ENCODE data around the gene CCDC107.

The CCDC107 gene

GRCh38 chr9:35686222-35687203 is 28.4 kb downstream of the CCDC107 start:
- DNase-seq: no peak

DNA sequence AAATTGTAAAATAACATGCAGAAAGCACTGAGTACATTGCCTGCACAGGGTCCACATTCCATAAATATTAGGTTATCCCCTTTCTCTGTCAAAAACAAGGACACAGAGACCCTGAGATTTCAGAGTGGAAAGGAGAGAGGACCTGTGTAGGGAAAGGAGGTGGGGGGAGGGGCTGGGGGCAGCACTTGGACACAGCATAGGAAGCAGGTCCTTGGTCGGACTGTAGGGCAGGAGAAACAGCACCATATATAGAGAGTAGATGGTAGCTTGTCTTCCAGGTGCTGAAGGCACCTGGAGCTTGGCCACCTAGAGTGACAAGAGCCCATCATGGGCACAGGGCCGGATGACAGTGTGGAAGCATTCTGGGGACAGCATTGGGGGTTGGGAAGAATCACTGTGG is 29.2 kb downstream of the CCDC107 start:
- DNase-seq: no peak

DNA sequence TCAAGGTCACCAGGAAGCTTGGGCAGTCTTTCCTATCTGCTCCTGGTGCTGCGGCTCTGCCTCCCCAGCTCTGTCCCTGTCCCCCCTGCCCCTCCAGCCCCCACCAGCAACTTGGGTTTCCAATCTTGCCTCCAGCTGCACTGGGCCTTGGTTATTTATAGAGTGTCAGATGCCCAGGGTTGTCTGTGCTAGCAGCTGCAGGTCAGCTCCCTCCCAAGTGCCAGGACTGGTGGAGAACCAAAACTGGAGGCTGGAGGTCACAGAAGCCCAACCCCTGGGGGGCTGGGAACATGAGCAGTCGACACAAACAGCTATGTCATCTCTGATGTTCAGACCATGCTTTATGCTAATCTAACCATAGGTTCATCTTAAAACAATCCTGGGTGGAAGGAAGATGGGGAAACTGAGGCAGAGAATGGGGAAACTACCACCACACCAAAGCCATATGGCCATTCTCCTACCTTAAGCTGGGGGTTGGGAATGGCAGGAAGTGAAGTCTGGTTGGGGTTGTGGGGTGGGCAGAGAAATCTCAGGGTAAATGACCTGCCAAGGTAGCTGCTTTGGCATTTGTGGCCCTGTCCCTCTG is 30.0 kb downstream of the CCDC107 start:
- no peak for DNase-seq

- DNase-seq: no peak
Observed at GRCh38 chr9:35688558-35689541, 30.8 kb downstream of the CCDC107 start.

GRCh38 chr9:35689542-35690293 is 31.6 kb downstream of the CCDC107 start, which contains the start of gene TPM2:
TPM2 (minus strand) TSS chr9:35689925; CDS start chr9:35689817, 108 bp downstream.
- DNase-seq: no peak

DNA sequence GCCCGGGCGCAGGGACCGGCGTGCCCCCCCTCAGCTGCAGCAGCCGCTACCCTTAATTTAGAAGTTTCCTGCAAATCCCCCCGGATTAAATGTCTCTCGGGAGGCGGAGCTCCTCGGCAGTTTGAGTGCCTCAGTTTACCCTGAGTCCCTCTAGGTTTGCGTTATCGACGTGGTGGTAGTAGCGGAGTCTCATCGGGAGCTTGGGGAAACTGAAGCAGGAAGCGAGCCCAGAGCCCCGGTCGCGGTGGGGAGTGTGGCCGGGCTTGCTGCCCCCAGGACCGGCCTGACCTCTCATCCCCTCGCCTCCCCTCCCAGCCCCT is 32.2 kb downstream of the CCDC107 start:
- no peak for DNase-seq

GRCh38 chr9:35690614-35691333 is 32.7 kb downstream of the CCDC107 start:
- no peak for DNase-seq

DNA sequence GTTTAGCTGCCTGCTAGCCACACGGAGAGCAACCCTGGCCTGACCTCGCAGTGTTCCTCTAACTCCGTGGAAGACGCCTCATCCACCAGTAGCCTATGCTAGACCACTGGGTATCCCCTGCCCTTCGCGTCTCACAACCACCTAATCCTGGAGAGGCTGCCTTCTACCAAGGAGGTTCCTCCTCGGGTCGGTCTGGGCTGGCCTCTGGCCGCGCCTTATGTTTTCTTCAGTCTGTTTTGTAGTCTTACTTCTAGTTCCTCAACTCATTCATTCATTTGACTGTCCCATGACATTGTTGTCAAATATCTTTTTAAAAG is 33.2 kb downstream of the CCDC107 start:
- no peak for DNase-seq

GRCh38 chr9:35691757-35692301 is 33.7 kb downstream of the CCDC107 start:
- DNase-seq: no peak

DNA sequence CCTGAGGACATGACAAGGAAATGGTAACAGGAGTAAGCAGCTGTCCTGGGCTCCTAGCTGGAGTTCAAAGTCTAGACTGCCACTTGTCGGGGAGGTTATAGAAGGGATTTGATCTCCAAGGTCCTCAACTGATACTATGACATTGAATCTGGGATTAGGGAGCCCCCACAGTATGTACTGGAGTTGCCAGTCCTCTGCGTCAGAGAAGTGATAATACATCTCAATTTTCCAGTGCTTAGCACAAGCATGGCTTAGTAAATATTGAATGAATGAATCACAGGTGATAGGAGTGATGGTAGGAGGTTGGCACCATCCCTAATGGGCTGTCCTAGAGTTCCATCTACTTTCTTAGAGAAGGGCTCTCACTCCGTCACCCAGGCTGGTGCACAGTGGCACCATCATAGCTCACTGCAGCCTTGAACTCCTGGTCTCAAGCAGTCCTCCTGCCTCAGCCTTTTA is 37.9 kb downstream of the CCDC107 start:
- no peak for DNase-seq

DNA sequence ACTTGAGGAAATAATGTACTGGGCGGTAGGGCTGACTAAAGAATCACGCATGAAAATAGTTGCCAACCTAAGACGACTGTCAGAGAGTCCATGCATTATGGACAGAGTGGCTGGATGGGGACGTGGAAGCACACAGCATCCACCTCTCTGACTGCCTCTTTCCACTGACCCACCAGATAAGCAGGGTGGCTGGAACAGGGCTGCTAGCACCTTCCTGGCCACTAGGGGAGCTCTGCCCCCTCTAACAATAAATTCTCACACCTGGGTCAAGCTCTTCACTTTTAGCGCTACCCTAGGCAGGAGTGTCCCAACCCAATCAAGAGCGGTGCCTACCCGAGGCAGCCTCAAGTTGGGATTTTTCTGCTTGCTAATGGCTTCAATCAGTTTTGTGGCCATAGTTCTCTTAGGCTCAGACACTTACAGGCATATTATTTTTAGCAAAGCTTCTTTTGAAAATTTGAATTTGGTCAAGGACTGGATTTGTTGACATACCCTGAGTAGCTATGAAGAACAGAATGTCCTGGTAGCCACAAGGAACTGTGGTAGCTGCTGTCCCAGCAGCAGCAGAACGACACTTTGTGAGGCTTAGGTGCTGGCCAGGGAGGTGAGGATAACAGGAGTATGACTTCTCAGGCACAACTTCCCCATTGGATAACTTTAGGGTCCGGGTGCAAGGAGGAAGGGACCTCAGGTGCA is 38.6 kb downstream of the CCDC107 start:
- no peak for DNase-seq

DNA sequence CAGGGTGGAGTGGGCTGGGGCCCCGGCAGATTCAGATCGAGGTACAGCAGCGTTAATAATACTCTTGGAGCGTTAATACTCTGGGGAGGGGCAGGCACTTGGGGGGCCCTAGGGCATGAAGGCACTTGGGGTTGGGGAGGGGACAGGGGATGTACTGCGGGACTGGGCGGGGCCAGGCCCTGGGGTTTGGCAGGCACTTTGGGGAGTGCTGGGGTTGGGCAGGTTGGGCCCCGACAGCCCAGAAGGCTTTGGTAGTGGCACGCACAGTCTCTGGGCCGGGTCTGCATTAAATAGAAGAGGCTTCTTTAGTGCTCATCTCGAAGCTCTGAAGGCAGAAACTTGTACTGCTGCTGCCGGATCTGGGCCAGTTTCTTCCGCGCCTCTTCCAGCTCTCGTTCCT is 39.4 kb downstream of the CCDC107 start:
- DNase-seq: no peak

DNA sequence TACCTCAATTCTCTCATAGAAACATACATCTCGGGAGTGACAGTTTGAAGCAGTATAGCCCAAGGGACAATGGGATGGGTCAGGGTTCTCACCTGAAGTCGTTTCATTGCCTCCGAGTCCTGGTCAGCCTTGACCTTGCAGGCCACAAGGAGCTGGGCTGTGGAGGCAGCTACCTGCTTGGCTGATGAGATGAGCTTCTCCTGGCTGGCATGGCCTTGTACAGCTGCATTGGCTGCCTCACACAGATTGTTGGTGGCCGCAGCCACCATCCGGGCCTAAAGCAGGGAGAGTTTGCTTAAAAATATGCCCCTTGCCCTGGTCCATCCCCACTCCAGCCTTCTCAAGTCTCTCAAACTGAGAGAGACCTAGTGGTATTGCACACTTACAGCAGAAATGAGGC is 40.1 kb downstream of the CCDC107 start:
- no peak for DNase-seq

DNA sequence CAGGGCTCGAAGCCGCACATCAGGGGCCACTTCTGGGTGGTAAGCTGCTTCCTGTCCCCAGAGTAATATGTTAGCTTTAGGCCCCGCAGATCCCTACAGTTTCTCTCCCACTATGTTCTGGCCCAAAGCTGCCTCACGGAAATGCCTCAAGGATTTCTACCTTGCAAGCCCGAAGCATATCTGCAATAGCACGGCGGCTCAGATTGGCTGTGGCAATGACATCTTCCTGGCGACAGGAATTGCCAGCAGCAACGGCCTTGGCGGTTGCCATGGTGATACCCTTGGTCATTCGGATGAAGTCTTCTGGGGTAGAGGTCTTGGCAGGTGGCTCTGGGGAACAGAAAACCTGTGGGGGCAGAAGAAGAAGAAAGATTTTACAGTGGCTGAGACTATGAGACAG is 41.9 kb downstream of the CCDC107 start:
- DNase-seq: no peak

GRCh38 chr9:35700942-35701341 is 42.9 kb downstream of the CCDC107 start:
- DNase-seq: no peak

GRCh38 chr9:35702696-35703095 is 44.6 kb downstream of the CCDC107 start:
- DNase-seq: no peak

DNA sequence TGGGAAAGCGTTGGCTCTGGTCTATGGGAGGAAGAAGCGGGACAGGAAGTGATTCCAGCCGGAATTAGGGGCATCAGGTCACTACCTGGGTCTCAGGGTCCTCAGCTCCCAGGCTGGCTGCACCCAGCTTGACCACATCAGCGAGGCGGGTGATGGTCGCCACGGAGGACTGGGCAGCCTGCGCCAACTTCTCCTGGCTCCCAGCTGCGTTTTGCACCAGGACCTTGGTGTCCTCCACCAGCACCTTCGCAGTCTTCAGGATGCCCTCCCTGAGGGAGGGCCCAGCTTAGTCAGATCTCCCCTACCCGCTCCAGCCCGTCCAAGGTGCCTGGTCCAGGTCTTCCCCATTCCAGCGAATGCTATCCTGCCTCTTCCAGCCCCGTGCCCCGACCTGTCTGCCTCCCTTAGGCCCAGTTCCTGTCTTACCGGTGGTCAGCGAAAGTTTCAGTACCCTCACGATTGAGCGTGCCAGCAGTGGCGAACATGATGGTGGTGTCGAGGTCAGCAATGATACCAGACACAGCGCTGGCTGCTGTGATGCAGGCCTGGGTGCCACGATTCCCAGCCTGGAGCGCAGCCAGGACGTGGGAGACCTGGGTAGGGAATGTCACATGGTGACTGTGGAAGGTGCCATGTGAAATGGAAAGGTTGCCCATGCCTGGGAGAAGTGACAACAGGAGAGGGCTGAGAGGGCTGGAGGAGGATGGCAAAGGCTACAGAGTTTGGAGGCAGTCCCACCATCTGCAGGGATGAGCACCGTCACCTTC is 46.0 kb downstream of the CCDC107 start:
- no peak for DNase-seq

- no peak for DNase-seq
Observed at GRCh38 chr9:35705372-35705771, 47.3 kb downstream of the CCDC107 start.

DNA sequence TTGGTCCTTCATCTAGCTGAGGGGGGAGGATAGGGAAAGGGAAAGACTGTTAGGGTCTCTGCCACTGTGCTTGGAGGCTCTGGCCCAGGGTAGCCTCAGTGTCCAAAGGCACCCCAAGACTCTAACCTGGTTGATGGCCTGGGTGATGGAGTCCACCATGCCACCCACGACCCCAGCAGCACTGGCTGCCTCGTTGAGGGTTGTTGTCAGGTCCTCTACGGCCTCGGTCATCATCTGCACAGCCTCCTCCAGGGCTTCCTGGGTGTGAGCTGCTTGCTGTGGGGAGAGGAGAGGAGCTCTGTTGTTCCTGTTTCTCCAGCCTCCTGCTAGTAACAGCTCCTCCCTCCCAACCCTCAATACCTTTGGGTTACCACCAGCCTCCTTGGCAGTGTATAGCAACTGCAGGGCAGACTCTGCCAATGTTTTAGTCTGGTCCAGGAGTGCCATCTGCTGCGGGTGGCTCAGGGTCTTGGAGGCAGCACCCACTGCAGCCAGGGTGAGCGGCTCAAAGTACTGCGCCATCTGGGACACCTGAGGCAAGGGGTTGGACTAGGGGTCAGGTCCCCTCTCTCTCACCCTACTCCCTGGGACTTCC is 47.8 kb downstream of the CCDC107 start:
- DNase-seq: no peak

DNA sequence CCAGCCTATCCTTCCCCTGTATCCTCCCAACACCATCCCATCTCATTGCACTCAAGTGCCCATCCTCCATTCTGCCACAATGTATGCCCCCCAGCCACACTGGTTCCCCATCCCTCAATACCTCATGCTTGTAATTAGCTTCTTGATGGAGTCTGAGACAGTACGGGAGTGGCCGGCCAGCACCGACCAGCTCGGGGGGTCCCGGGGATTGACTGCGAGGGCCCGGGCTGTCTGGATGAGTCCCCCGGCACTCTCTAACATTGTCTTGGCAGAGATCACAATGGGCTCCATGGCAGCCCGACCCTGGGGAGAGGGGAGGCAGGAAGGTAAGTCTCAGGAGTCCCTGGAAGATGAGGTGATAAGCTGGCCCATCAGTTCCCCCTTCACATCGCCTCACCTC is 48.9 kb downstream of the CCDC107 start:
- no peak for DNase-seq
